Endothelial cell of coronary artery (primary cell): Measurements from ENCODE around the gene PRAMEF20. TPM values are rescaled to one million over a fixed set of nuclear protein-coding genes. Genes with fewer than 3 reads are reported as not detected.

Experiments
- total RNA-seq: library from RNA; depleted of rRNA; stranded (reverse); fragments of >200 nt; gene quantifications from 2 replicates; pipeline ENCODE4 v1.2.3, GENCODE V29; 2014

PRAMEF20 gene
- total RNA-seq, result not detected in 2 replicates

GRCh38 chr1:13410150-13410549 is at the start of gene PRAMEF20:
Gene PRAMEF20 (plus strand): TSS chr1:13410450. CDS start chr1:13416355, 5,905 bp downstream.

GRCh38 chr1:13389332-13389731 is 20.9 kb upstream of the PRAMEF20 start, which contains the start of gene PRAMEF17:
Gene PRAMEF17 (plus strand): TSS chr1:13389632. CDS start chr1:13389658, 26 bp downstream.

Other genes with a start within 250 kb of the PRAMEF20 start
- gene HNRNPCL4, start 244.8 kb upstream of the PRAMEF20 start, total RNA-seq, result not detected in 2 replicates
- not detected in 2 replicates for gene PRAMEF9, start 238.6 kb upstream of the PRAMEF20 start, total RNA-seq
- gene PRAMEF13, start 209.0 kb upstream of the PRAMEF20 start, total RNA-seq, result not detected in 2 replicates
- gene PRAMEF18, start 184.3 kb upstream of the PRAMEF20 start, total RNA-seq, result not detected in 2 replicates
- not detected in 2 replicates for gene PRAMEF5, start 156.3 kb upstream of the PRAMEF20 start, total RNA-seq
- gene PRAMEF8, start 125.3 kb upstream of the PRAMEF20 start, total RNA-seq, result not detected in 2 replicates
- not detected in 2 replicates for gene PRAMEF33, start 106.9 kb upstream of the PRAMEF20 start, total RNA-seq
- gene PRAMEF15, start 94.9 kb upstream of the PRAMEF20 start, total RNA-seq, result not detected in 2 replicates
- gene PRAMEF14, start 63.3 kb upstream of the PRAMEF20 start, total RNA-seq, result not detected in 2 replicates
- gene PRAMEF19, start 38.5 kb upstream of the PRAMEF20 start, total RNA-seq, result not detected in 2 replicates
- gene PRAMEF17, start 20.8 kb upstream of the PRAMEF20 start, total RNA-seq, result not detected in 2 replicates
- 0.38 TPM in 1 of 2 replicates, not detected in the other for gene LRRC38, start 103.6 kb downstream of the PRAMEF20 start, total RNA-seq
- 0.27 and 0.38 TPM in 2 replicates for gene PDPN, start 173.4 kb downstream of the PRAMEF20 start, total RNA-seq